CD4-positive, alpha-beta T cell (primary cell): Measurements from ENCODE around the gene GNPDA1. TPM values are rescaled to one million over a fixed set of nuclear protein-coding genes. Genes with fewer than 3 reads are reported as not detected.

Source experiments
- ATAC-seq: fragments of 200-7000 bp; cut with Tn5 transposase; one replicate; pipeline ENCODE4 v1.10.0; 2022; ENCODE audit warnings: mild to moderate bottlenecking; ENCODE audit not compliant: poor library complexity
- CTCF ChIA-PET: fragments of 350-600 bp; sonication (Branson Sonifier 250); formaldehyde crosslinking; loops from one replicate; lab custom pipeline; 2021; ENCODE audit warnings: antibody characterized with exemption, inconsistent platforms; lab: Charles Lee
- POLR2A ChIA-PET: fragments of 350-600 bp; sonication (Branson Sonifier 250); formaldehyde crosslinking; loops from one replicate; lab custom pipeline; 2021; ENCODE audit warnings: antibody characterized with exemption, inconsistent platforms; lab: Charles Lee
- DNase-seq, 14 experiments: peaks; one replicate each; pipeline ENCODE4 v3.0.0-alpha.2; 2013 to 2020; ENCODE audit warnings: mixed read lengths in 2 of 14
- H3K27ac ChIP-seq, 2 donors: one replicate each; pipeline versions ENCODE4 v1.5.1 to v1.7.0; 2013; ENCODE audit warnings: low read length in 2 of 2, low read depth in 1 of 2, mild to moderate bottlenecking in 1 of 2
- H3K27me3 ChIP-seq, 2 experiments: 1 replicate in 1 of 2; 2 replicates in 1 of 2; pipeline versions ENCODE4 v1.6.1 to v1.7.0; 2013; ENCODE audit warnings: low read length in 2 of 2, control low read depth in 1 of 2, mild to moderate bottlenecking in 1 of 2, moderate library complexity in 1 of 2; ENCODE audit not compliant: insufficient read depth in 2 of 2, control insufficient read depth in 1 of 2
- H3K36me3 ChIP-seq: one replicate; pipeline ENCODE4 v1.6.1; 2013; ENCODE audit warnings: low read length, control low read depth; ENCODE audit not compliant: insufficient read depth
- H3K4me1 ChIP-seq: one replicate; pipeline ENCODE4 v1.6.1; 2013; ENCODE audit warnings: low read length, control low read depth; ENCODE audit not compliant: insufficient read depth
- H3K4me3 ChIP-seq: one replicate; pipeline ENCODE4 v1.5.1; 2013; ENCODE audit warnings: mild to moderate bottlenecking, low read length, moderate library complexity
- H3K9me3 ChIP-seq, 2 experiments: 1 replicate in 1 of 2; 2 replicates in 1 of 2; pipeline versions ENCODE4 v1.6.1 to v1.7.0; 2013; ENCODE audit warnings: low read length in 2 of 2, mild to moderate bottlenecking in 2 of 2, control low read depth in 1 of 2, moderate library complexity in 1 of 2; ENCODE audit not compliant: control insufficient read depth in 1 of 2, insufficient read depth in 1 of 2
- H3K27ac Mint-ChIP-seq: one replicate; pipeline ENCODE4 v1.8.0; 2020; ENCODE audit warnings: mixed read lengths
- H3K27me3 Mint-ChIP-seq: one replicate; pipeline ENCODE4 v1.8.0; 2021; ENCODE audit warnings: mixed read lengths
- H3K36me3 Mint-ChIP-seq: one replicate; pipeline ENCODE4 v1.8.0; 2021; ENCODE audit warnings: low read depth, mixed read lengths
- H3K4me1 Mint-ChIP-seq: one replicate; pipeline ENCODE4 v1.8.0; 2021; ENCODE audit warnings: low read depth, mixed read lengths
- H3K4me3 Mint-ChIP-seq: one replicate; pipeline ENCODE4 v1.8.0; 2020; ENCODE audit warnings: mild to moderate bottlenecking, mixed read lengths
- H3K9me3 Mint-ChIP-seq: one replicate; pipeline ENCODE4 v1.8.0; 2020; ENCODE audit warnings: mixed read lengths
- CTCF ChIP-seq: fragments of 200-600 bp; IDR thresholded peaks from one replicate; pipeline ENCODE4 v1.8.0; 2022; ENCODE audit warnings: antibody characterized with exemption, mild to moderate bottlenecking
- intact Hi-C, 2 experiments: fragments of 100-400 bp; cut with DNase I in 1 of 2; cut with micrococcal nuclease in 1 of 2; formaldehyde crosslinking; loops; one replicate each; pipeline versions ENCODE4 v1.15.1 to v1.9.0; 2023 to 2025; cut with DNase I, micrococcal nuclease
- total RNA-seq, 174 experiments: library from RNA in 2 of 174; stranded (reverse) in 2 of 174; gene quantifications; one replicate each; pipeline ENCODE4 v1.2.3 and lab custom pipeline; 2021 to 2026

The GNPDA1 gene
- total RNA-seq, 2 experiments from 2014 or later: 5.8 to 6.6 TPM

- peak in 1 of 14 experiments; percentile 21 for DNase-seq
- H3K4me3 Mint-ChIP-seq: no peak overlapping the region
These were observed 5.1 kb upstream of the GNPDA1 start for GRCh38 chr5:142017832-142018427.

GRCh38 chr5:142016556-142016955 lies 3.7 kb upstream of the GNPDA1 start:
- no peaks in the 10 kb centered on the region for H3K27me3 ChIP-seq
- H3K36me3 ChIP-seq: no peaks in the 10 kb centered on the region
- peaks cover 3% of the 10 kb centered on the region for H3K9me3 Mint-ChIP-seq
- H3K4me1 Mint-ChIP-seq: peaks cover 73% of the 10 kb centered on the region
- ChIA-PET POLR2A (interaction anchor here (0.6 to 3.3 kb wide), 9 partner anchors 9 to 315 kb away, joined by 3 to 53 read pairs (median 5); partner anchors contain the start of gene NDFIP1), CTCF (interaction anchor here (0.8 to 3.1 kb wide), 14 partner anchors 8 to 138 kb away, joined by 3 to 15 read pairs (median 3); partner anchors contain the start of gene RNF14)
- no peaks in the 10 kb centered on the region for H3K9me3 ChIP-seq
- intact Hi-C loops: loop anchor here (1.0 to 10.0 kb wide), 3 partner anchors 9 to 338 kb away; no protein-coding TSS in a partner anchor
- H3K27me3 Mint-ChIP-seq: no peaks in the 10 kb centered on the region
- peak in 5 of 14 experiments; percentile 16 to 49 (median 42) for DNase-seq
- peak overlapping the region; percentile 30 for H3K4me3 Mint-ChIP-seq
- H3K27ac Mint-ChIP-seq: peak overlapping the region; percentile 89
- peaks cover 73% of the 10 kb centered on the region for H3K4me1 ChIP-seq
- H3K36me3 Mint-ChIP-seq: no peaks in the 10 kb centered on the region
- H3K27ac ChIP-seq: peak overlapping the region; percentile 72 to 83
- H3K4me3 ChIP-seq: no peak overlapping the region
- ATAC-seq: no peak
- no peak for TF ChIP-seq CTCF

More at GRCh38 chr5:142017832-142018427, 5.1 kb upstream of the GNPDA1 start:
- H3K9me3 ChIP-seq: no peaks in the 10 kb centered on the region
- Mint-ChIP-seq H3K9me3 (peaks cover 3% of the 10 kb centered on the region), H3K27ac (peak overlapping the region; percentile 89), H3K27me3 (no peaks in the 10 kb centered on the region), H3K4me1 (peaks cover 62% of the 10 kb centered on the region), H3K36me3 (no peaks in the 10 kb centered on the region)
- H3K4me3 ChIP-seq: no peak overlapping the region
- H3K36me3 ChIP-seq: no peaks in the 10 kb centered on the region
- no peak for ATAC-seq
- no peak overlapping the region for H3K27ac ChIP-seq
- TF ChIP-seq CTCF: no peak
- intact Hi-C loops: loop anchor here (10.0 kb wide), 2 partner anchors 207 to 337 kb away; no protein-coding TSS in a partner anchor
- ChIA-PET CTCF (interaction anchor here (0.9 to 1.6 kb wide), 4 partner anchors 49 to 695 kb away, joined by 3 read pairs; partner anchors contain the start of gene RNF14), POLR2A (no interaction called here)
- peaks cover 61% of the 10 kb centered on the region for H3K4me1 ChIP-seq
- no peaks in the 10 kb centered on the region for H3K27me3 ChIP-seq

GRCh38 chr5:142015781-142016533 lies 3.1 kb upstream of the GNPDA1 start:
- DNase-seq: peak in 7 of 14 experiments; percentile 13 to 83 (median 59)
- Histone ChIP-seq H3K4me3 (peak overlapping the region; percentile 19), H3K4me1 (peaks cover 75% of the 10 kb centered on the region), H3K27ac (peak overlapping the region; percentile 72 to 83), H3K27me3 (no peaks in the 10 kb centered on the region), H3K36me3 (no peaks in the 10 kb centered on the region), H3K9me3 (no peaks in the 10 kb centered on the region)
- peak overlapping the region; percentile 80 for H3K4me3 Mint-ChIP-seq
- peaks cover 3% of the 10 kb centered on the region for H3K9me3 Mint-ChIP-seq
- CTCF ChIA-PET: interaction anchor here (0.7 to 3.1 kb wide), 19 partner anchors 9 to 137 kb away, joined by 3 to 15 read pairs (median 3); partner anchors contain the start of gene RNF14
- H3K27ac Mint-ChIP-seq: peak overlapping the region; percentile 89
- POLR2A ChIA-PET: interaction anchor here (0.6 to 3.3 kb wide), 13 partner anchors 9 to 314 kb away, joined by 3 to 53 read pairs (median 4); partner anchors contain the start of genes NDFIP1 and RNF14
- no peaks in the 10 kb centered on the region for H3K27me3 Mint-ChIP-seq
- ATAC-seq: peak; percentile 50
- H3K36me3 Mint-ChIP-seq: no peaks in the 10 kb centered on the region
- intact Hi-C loops: loop anchor here (1.0 to 10.0 kb wide), 7 partner anchors 9 to 339 kb away; partner anchors contain the start of gene NDFIP1 (in 1 of the 2)
- no peak for TF ChIP-seq CTCF
- peaks cover 79% of the 10 kb centered on the region for H3K4me1 Mint-ChIP-seq
